ENCODE measurements around the gene CAMK2D. TPM values are rescaled to one million over a fixed set of nuclear protein-coding genes. Genes with fewer than 3 reads are reported as not detected.

The CAMK2D gene
- total RNA-seq, 6 donors from 2014 or later = 41.0 to 75.8 (median 51.9) TPM

DNA sequence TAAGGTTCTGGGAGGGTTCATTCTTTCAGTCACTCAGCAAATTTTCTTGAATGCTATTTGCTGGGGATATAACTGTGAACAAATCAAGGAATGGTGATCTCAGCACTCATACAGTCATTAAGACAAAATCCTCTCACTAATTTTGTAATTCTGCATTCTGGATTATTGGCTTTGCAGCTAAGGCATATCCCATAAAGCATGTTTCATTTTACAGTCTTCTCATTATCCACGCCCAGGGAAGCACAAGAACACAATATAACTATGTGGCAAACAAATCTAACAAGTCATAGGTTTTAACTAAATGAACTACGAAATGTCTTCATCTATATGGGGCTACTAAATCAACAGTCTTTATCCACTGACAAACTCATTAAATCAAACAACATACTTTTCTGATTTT lies 139.9 kb downstream of the CAMK2D start:
- no peaks in the 10 kb centered on the region for H3K27me3 ChIP-seq
- no peak for DNase-seq
- H3K27ac ChIP-seq = no peak overlapping the region
- TF ChIP-seq POLR2A (IDR thresholded peaks at IDR 0.05) = no peak
- no peak for TF ChIP-seq POLR2AphosphoS5 (IDR thresholded peaks at IDR 0.05)
- TF ChIP-seq EP300 (IDR thresholded peaks at IDR 0.05) = no peak
- no peak for TF ChIP-seq CTCF (IDR thresholded peaks at IDR 0.05)
- H3K36me3 ChIP-seq = no peaks in the 10 kb centered on the region
- H3K4me1 ChIP-seq = peaks cover 0 to 15% (median 5%) of the 10 kb centered on the region in 4 donors
- no peaks in the 10 kb centered on the region for H3K9me3 ChIP-seq
- ATAC-seq (ENCODE audit: low FRiP score in 2 of 2) = no peak
- no peak overlapping the region for H3K4me3 ChIP-seq
- WGBS, 2 donors = 94% methylated on average over 2 of the region's 2 CpGs

DNA sequence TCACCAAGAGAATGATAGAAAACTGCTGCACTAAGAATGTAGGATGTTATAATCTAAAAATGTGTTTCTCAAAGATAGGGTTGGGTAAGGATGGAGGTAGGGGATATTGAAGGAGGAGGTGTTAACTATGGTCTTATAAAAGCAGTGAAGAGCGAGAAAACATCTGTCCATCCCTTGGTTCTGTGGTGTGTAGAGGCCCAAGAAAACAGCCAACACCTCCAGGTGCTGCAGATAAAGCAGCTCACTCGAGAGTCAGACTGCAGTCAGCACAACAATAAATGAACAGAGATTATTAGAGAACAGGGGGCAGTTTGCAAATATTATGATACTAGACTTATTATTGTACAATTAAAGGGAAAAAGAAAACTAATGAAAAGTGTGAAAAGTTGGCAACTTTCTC lies 141.5 kb downstream of the CAMK2D start:
- Histone ChIP-seq H3K36me3 (no peaks in the 10 kb centered on the region), H3K27ac (no peak overlapping the region), H3K9me3 (no peaks in the 10 kb centered on the region), H3K4me1 (peaks cover 0 to 20% (median 7%) of the 10 kb centered on the region in 4 donors), H3K4me3 (no peak overlapping the region), H3K27me3 (no peaks in the 10 kb centered on the region)
- WGBS, 2 donors = 85 to 100% methylated on average over 2 of the region's 2 CpGs
- no peak for ATAC-seq (ENCODE audit: low FRiP score in 2 of 2)
- no peak for DNase-seq
- no peak for TF ChIP-seq CTCF (IDR thresholded peaks at IDR 0.05)
- no peak for TF ChIP-seq EP300 (IDR thresholded peaks at IDR 0.05)
- TF ChIP-seq POLR2A (IDR thresholded peaks at IDR 0.05) = no peak
- TF ChIP-seq POLR2AphosphoS5 (IDR thresholded peaks at IDR 0.05) = no peak

GRCh38 chr4:113619526-113619925 lies 142.0 kb downstream of the CAMK2D start:
- TF ChIP-seq POLR2AphosphoS5 (IDR thresholded peaks at IDR 0.05) = no peak
- no peak for TF ChIP-seq POLR2A (IDR thresholded peaks at IDR 0.05)
- TF ChIP-seq EP300 (IDR thresholded peaks at IDR 0.05) = no peak
- TF ChIP-seq CTCF (IDR thresholded peaks at IDR 0.05) = no peak
- H3K36me3 ChIP-seq = no peaks in the 10 kb centered on the region
- H3K4me1 ChIP-seq = peaks cover 0 to 20% (median 7%) of the 10 kb centered on the region in 4 donors
- DNase-seq (no peak), ATAC-seq (ENCODE audit: low FRiP score in 2 of 2) (no peak)
- no peaks in the 10 kb centered on the region for H3K9me3 ChIP-seq
- WGBS, 2 donors = 73 to 88% methylated on average over 4 of the region's 4 CpGs
- no peak overlapping the region for H3K27ac ChIP-seq
- H3K4me3 ChIP-seq = no peak overlapping the region
- H3K27me3 ChIP-seq = no peaks in the 10 kb centered on the region

DNA sequence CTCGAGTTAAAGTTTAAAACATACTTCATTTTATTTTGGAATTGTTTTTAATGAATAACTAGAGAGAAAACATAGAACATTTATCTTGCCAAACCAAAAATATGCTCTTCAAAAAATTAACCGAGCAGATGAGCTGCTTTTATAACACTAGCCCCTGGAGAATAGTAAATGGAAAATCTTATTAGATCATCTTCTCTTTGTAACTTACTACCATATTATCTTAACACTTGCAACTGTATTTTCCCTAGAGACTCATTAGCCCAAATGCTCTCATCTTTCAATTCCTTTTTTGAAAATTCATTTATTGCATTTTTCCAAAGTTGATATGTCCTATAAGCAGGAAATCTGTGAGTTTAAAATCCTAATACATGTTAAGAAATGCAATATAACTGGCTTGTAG lies 143.3 kb downstream of the CAMK2D start:
- no peak overlapping the region for H3K27ac ChIP-seq
- no peak overlapping the region for H3K4me3 ChIP-seq
- peaks cover 0 to 20% (median 7%) of the 10 kb centered on the region in 4 donors for H3K4me1 ChIP-seq
- H3K36me3 ChIP-seq = no peaks in the 10 kb centered on the region
- no peaks in the 10 kb centered on the region for H3K9me3 ChIP-seq
- no peaks in the 10 kb centered on the region for H3K27me3 ChIP-seq
- TF ChIP-seq CTCF (IDR thresholded peaks at IDR 0.05) (no peak), POLR2A (IDR thresholded peaks at IDR 0.05) (no peak), EP300 (IDR thresholded peaks at IDR 0.05) (no peak), POLR2AphosphoS5 (IDR thresholded peaks at IDR 0.05) (no peak)
- 45 to 46% methylated on average over 2 of the region's 2 CpGs for WGBS, 2 donors
- peak in 1 of 2 donors; percentile 66 for ATAC-seq (ENCODE audit: low FRiP score in 2 of 2)
- no peak for DNase-seq

DNA sequence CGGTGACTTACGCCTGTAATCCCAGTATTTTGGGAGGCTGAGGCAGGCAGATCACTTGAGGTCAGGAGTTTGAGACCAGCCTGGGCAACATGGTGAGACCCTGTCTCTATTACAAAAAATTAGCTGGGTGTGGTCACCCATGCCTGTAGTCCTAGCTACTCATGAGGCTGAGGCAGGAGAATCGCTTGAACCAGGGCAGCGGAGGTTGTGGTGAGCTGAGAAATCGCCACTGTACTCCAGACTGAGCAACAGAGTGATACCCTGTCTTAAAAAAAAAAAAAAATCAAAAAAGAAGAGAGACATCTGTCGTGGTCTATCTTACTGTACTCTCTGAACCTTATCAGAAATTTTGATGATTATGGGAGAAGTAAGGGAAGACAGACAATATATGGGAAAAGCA lies 144.3 kb downstream of the CAMK2D start:
- no peak for ATAC-seq (ENCODE audit: low FRiP score in 2 of 2)
- H3K4me3 ChIP-seq = no peak overlapping the region
- 94 to 97% methylated on average over 6 of the region's 6 CpGs for WGBS, 2 donors
- H3K27me3 ChIP-seq = no peaks in the 10 kb centered on the region
- no peak overlapping the region for H3K27ac ChIP-seq
- no peak for TF ChIP-seq CTCF (IDR thresholded peaks at IDR 0.05)
- no peak for TF ChIP-seq POLR2AphosphoS5 (IDR thresholded peaks at IDR 0.05)
- no peak for TF ChIP-seq EP300 (IDR thresholded peaks at IDR 0.05)
- no peak for TF ChIP-seq POLR2A (IDR thresholded peaks at IDR 0.05)
- H3K9me3 ChIP-seq = no peaks in the 10 kb centered on the region
- H3K36me3 ChIP-seq = no peaks in the 10 kb centered on the region
- DNase-seq = no peak
- H3K4me1 ChIP-seq = peaks cover 0 to 20% (median 8%) of the 10 kb centered on the region in 4 donors
